ENCODE data around the gene ME3. TPM values are rescaled to one million over a fixed set of nuclear protein-coding genes. Genes with fewer than 3 reads are reported as not detected.

Gene ME3
- total RNA-seq, 5 donors from 2014 or later (not counting 1 experiment from before 2014, with no cell fraction given) = 2.2 to 5.0 (median 4.3) TPM

DNA sequence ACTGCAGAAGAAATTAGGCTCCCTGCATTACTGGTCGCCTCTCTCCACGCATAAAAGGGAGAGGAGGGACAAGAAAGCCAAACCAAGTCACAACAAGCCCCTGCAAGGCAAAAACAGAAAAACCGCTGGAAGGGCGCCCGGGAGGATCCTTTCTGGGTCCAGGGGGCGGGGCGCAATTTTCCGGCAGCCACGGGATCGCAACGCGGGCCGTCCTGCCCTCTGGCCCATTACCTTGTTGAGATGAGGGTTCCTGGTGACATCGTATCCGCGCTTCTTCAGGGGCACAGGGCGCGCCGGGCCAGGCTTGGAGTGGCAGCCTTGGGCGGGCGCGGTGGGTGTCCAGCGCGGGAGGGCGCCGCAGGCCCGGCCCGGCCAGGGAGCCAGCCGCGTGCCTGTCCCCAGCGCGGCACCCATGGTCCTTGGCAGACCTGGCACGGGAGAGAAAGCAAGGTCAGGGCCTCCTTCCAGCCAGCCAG, 847 bp downstream of the ME3 start:
- H3K9me3 ChIP-seq = no peaks in the 10 kb centered on the region
- no peaks in the 10 kb centered on the region for H3K9me3 Mint-ChIP-seq
- peaks cover 6 to 12% of the 10 kb centered on the region in 2 experiments for H3K4me1 ChIP-seq (ENCODE audit: control insufficient read depth in 1 of 2, extremely low read depth in 1 of 2, insufficient read depth in 2 of 2, low read length in 2 of 2)
- H3K4me3 ChIP-seq (ENCODE audit: control insufficient read depth in 1 of 2, extremely low read depth in 1 of 2, low read length in 1 of 2) = peak overlapping the region; percentile 64 to 88
- ChIA-PET CTCF (interaction anchor here in 1 of 2 donors (0.6 kb wide), 1 partner anchor 314 kb away, joined by 3 read pairs; no protein-coding TSS in a partner anchor), POLR2A (no interaction called here)
- no peak overlapping the region for H3K27ac ChIP-seq (ENCODE audit: low read length)
- ATAC-seq (replicated peaks in 1 of 4) = peak in 3 of 4 experiments; percentile 22 to 48 (median 41)
- H3K27ac Mint-ChIP-seq = peak overlapping the region in 1 of 2 donors; percentile 7
- peaks cover 4% of the 10 kb centered on the region for H3K36me3 Mint-ChIP-seq
- no peaks in the 10 kb centered on the region for H3K36me3 ChIP-seq (ENCODE audit: control insufficient read depth in 2 of 2, extremely low read depth in 1 of 2, insufficient read depth in 1 of 2, low read length in 1 of 2)
- DNase-seq = peak in 5 of 35 experiments; percentile 0 to 22 (median 2)
- H3K4me1 Mint-ChIP-seq = peaks cover 14 to 20% (median 18%) of the 10 kb centered on the region in 3 donors
- peaks cover 0 to 13% of the 10 kb centered on the region in 2 experiments for H3K27me3 ChIP-seq (replicated peaks in 1 of 2; ENCODE audit: control insufficient read depth in 2 of 2, extremely low read depth in 1 of 2, insufficient read depth in 2 of 2, low read length in 1 of 2)
- H3K27me3 Mint-ChIP-seq = peaks cover 11 to 13% of the 10 kb centered on the region in 2 donors
- 1% methylated on average over 31 of the region's 33 CpGs for WGBS (ENCODE audit: insufficient coverage)
- peak overlapping the region; percentile 70 to 82 (median 74) for H3K4me3 Mint-ChIP-seq

DNA sequence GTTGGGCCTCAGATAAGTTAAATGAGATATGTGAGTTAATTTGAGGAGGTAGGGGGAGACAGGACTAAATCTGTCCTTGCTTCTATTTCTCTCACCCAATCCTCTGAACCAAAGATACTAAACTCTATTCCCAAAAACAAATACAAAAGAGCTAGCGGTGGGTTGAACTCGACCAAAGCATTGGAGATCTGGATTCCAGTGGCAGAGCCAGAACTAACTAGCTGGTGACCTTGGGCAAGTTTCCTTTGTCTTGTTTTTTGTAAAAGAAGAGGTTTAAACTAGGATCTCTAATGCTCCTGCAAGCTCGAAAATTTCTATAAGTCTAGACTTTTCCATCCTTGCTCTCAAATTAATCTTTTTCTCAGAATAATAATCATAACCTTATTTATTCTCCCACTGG, 1.5 kb downstream of the ME3 start:
- ChIA-PET POLR2A (no interaction called here), CTCF (no interaction called here)
- Histone ChIP-seq H3K4me1 (ENCODE audit: control insufficient read depth in 1 of 2, extremely low read depth in 1 of 2, insufficient read depth in 2 of 2, low read length in 2 of 2) (peaks cover 6 to 12% of the 10 kb centered on the region in 2 experiments), H3K27me3 (replicated peaks in 1 of 2; ENCODE audit: control insufficient read depth in 2 of 2, extremely low read depth in 1 of 2, insufficient read depth in 2 of 2, low read length in 1 of 2) (peaks cover 0 to 13% of the 10 kb centered on the region in 2 experiments), H3K36me3 (ENCODE audit: control insufficient read depth in 2 of 2, extremely low read depth in 1 of 2, insufficient read depth in 1 of 2, low read length in 1 of 2) (no peaks in the 10 kb centered on the region), H3K4me3 (ENCODE audit: control insufficient read depth in 1 of 2, extremely low read depth in 1 of 2, low read length in 1 of 2) (no peak overlapping the region), H3K9me3 (no peaks in the 10 kb centered on the region), H3K27ac (ENCODE audit: low read length) (no peak overlapping the region)
- Mint-ChIP-seq H3K27ac (no peak overlapping the region), H3K4me3 (peak overlapping the region; percentile 70 to 82 (median 72)), H3K9me3 (no peaks in the 10 kb centered on the region), H3K4me1 (peaks cover 14 to 20% (median 18%) of the 10 kb centered on the region in 3 donors), H3K27me3 (peaks cover 11 to 13% of the 10 kb centered on the region in 2 donors), H3K36me3 (peaks cover 4% of the 10 kb centered on the region)
- no peak for ATAC-seq (replicated peaks in 1 of 4)
- no peak for DNase-seq
- WGBS (ENCODE audit: insufficient coverage) = 80% methylated on average over 1 of the region's 3 CpGs

DNA sequence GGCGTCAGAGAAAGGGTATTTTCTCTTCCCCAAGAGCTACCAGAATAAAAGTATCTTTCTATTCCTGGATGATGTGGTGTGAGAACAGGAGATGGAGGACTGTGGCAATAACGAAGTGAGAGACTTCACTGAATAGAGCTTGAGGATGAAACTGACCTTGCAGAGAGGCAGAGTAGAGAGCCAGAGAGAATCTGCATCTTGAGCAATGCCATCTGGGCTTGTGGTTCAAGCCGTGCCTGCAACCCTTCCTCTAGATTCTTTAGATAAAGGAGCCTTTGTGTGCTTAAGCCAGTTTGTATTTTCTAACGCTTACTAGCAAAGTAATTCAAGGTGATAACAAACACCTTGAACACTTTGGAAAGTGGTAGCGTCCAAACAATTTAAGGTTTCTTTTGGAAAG, 2.2 kb downstream of the ME3 start:
- peaks cover 0 to 13% of the 10 kb centered on the region in 2 experiments for H3K27me3 ChIP-seq (replicated peaks in 1 of 2; ENCODE audit: control insufficient read depth in 2 of 2, extremely low read depth in 1 of 2, insufficient read depth in 2 of 2, low read length in 1 of 2)
- no peak overlapping the region for H3K4me3 ChIP-seq (ENCODE audit: control insufficient read depth in 1 of 2, extremely low read depth in 1 of 2, low read length in 1 of 2)
- Mint-ChIP-seq H3K27me3 (peaks cover 11 to 14% of the 10 kb centered on the region in 2 donors), H3K27ac (no peak overlapping the region), H3K4me3 (peak overlapping the region in 2 of 3 donors; percentile 4 to 82), H3K9me3 (no peaks in the 10 kb centered on the region), H3K36me3 (peaks cover 4% of the 10 kb centered on the region), H3K4me1 (peaks cover 14 to 20% (median 18%) of the 10 kb centered on the region in 3 donors)
- no peaks in the 10 kb centered on the region for H3K36me3 ChIP-seq (ENCODE audit: control insufficient read depth in 2 of 2, extremely low read depth in 1 of 2, insufficient read depth in 1 of 2, low read length in 1 of 2)
- ATAC-seq (replicated peaks in 1 of 4) (no peak), DNase-seq (no peak)
- POLR2A ChIA-PET = no interaction called here
- H3K9me3 ChIP-seq = no peaks in the 10 kb centered on the region
- peaks cover 6 to 12% of the 10 kb centered on the region in 2 experiments for H3K4me1 ChIP-seq (ENCODE audit: control insufficient read depth in 1 of 2, extremely low read depth in 1 of 2, insufficient read depth in 2 of 2, low read length in 2 of 2)
- H3K27ac ChIP-seq (ENCODE audit: low read length) = no peak overlapping the region
- CTCF ChIA-PET = no interaction called here
- WGBS (ENCODE audit: insufficient coverage) = no CpG with 5 or more reads among the region's 5 CpGs

DNA sequence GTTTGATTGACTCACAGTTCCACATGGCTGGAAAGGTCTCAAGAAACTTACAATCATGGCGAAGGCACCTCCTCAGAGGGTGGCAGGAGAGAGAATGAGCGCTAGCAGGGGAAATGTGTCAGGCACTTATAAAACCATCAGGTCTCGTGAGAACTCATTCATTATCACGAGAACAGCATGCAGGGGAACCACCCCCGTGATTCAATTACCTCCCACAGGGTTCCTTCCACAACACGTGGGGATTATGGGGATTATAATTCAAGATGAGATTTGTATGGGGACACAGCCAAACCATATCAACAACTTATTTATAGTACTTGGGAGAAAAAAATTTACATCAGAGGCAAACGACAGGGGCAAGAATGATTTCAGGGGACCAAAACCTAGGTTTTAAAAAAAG, 3.0 kb downstream of the ME3 start:
- no peak overlapping the region for H3K27ac ChIP-seq (ENCODE audit: low read length)
- ChIA-PET POLR2A (no interaction called here), CTCF (no interaction called here)
- DNase-seq (no peak), ATAC-seq (replicated peaks in 1 of 4) (no peak)
- peaks cover 4% of the 10 kb centered on the region for H3K36me3 Mint-ChIP-seq
- H3K36me3 ChIP-seq (ENCODE audit: control insufficient read depth in 2 of 2, extremely low read depth in 1 of 2, insufficient read depth in 1 of 2, low read length in 1 of 2) = no peaks in the 10 kb centered on the region
- peaks cover 11 to 17% of the 10 kb centered on the region in 2 donors for H3K27me3 Mint-ChIP-seq
- H3K9me3 Mint-ChIP-seq = no peaks in the 10 kb centered on the region
- no peaks in the 10 kb centered on the region for H3K9me3 ChIP-seq
- H3K27me3 ChIP-seq (replicated peaks in 1 of 2; ENCODE audit: control insufficient read depth in 2 of 2, extremely low read depth in 1 of 2, insufficient read depth in 2 of 2, low read length in 1 of 2) = peaks cover 0 to 13% of the 10 kb centered on the region in 2 experiments
- H3K4me1 ChIP-seq (ENCODE audit: control insufficient read depth in 1 of 2, extremely low read depth in 1 of 2, insufficient read depth in 2 of 2, low read length in 2 of 2) = peaks cover 6 to 12% of the 10 kb centered on the region in 2 experiments
- 40% methylated on average over 1 of the region's 7 CpGs for WGBS (ENCODE audit: insufficient coverage)
- no peak overlapping the region for H3K4me3 Mint-ChIP-seq
- no peak overlapping the region for H3K4me3 ChIP-seq (ENCODE audit: control insufficient read depth in 1 of 2, extremely low read depth in 1 of 2, low read length in 1 of 2)
- peaks cover 14 to 20% (median 18%) of the 10 kb centered on the region in 3 donors for H3K4me1 Mint-ChIP-seq
- no peak overlapping the region for H3K27ac Mint-ChIP-seq

DNA sequence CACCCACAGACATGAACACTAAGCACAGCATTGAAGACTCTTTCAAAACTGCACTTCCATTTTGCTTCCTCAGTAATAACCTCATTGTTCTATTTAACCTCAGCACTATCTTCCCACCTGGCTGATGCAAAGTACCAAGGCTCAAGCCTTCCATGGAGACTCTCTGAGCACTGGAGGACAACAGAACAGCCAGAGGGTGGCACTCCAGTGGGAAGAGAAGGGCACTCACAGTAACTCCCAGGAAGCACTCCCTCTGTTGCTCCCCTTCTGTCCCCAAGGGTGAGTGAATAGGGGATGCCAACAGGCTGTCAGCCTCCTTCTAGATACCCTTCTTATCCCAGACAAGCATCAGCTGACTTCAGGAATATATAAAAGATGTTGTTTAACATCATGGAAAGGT, 3.5 kb downstream of the ME3 start:
- DNase-seq (no peak), ATAC-seq (replicated peaks in 1 of 4) (no peak)
- no peak overlapping the region for H3K27ac ChIP-seq (ENCODE audit: low read length)
- Mint-ChIP-seq H3K4me1 (peaks cover 14 to 20% (median 18%) of the 10 kb centered on the region in 3 donors), H3K27me3 (peaks cover 11 to 17% of the 10 kb centered on the region in 2 donors), H3K4me3 (no peak overlapping the region), H3K9me3 (no peaks in the 10 kb centered on the region), H3K36me3 (peaks cover 4% of the 10 kb centered on the region), H3K27ac (no peak overlapping the region)
- H3K36me3 ChIP-seq (ENCODE audit: control insufficient read depth in 2 of 2, extremely low read depth in 1 of 2, insufficient read depth in 1 of 2, low read length in 1 of 2) = no peaks in the 10 kb centered on the region
- ChIA-PET CTCF (no interaction called here), POLR2A (no interaction called here)
- H3K9me3 ChIP-seq = no peaks in the 10 kb centered on the region
- H3K4me1 ChIP-seq (ENCODE audit: control insufficient read depth in 1 of 2, extremely low read depth in 1 of 2, insufficient read depth in 2 of 2, low read length in 2 of 2) = peaks cover 6 to 12% of the 10 kb centered on the region in 2 experiments
- no peak overlapping the region for H3K4me3 ChIP-seq (ENCODE audit: control insufficient read depth in 1 of 2, extremely low read depth in 1 of 2, low read length in 1 of 2)
- H3K27me3 ChIP-seq (replicated peaks in 1 of 2; ENCODE audit: control insufficient read depth in 2 of 2, extremely low read depth in 1 of 2, insufficient read depth in 2 of 2, low read length in 1 of 2) = peaks cover 0 to 13% of the 10 kb centered on the region in 2 experiments

DNA sequence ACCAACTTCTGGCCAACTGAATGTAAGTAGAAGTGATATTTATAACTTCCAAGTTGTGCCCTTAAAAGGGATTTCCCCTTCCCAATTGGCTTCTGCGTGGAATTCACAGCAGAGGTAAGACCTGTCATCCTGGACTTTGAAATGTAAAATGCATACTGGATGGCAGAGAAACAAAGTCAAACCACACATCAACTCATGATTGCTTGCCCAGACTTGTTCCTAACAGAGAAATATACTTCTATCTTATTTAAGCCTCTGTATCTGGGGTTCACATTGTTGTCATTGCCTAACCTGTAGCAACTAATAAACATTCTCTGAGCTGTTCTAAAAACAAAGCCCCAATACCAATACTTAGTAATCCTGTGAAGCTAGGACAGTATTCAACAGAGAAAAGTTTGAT, 6.2 kb downstream of the ME3 start:
- Mint-ChIP-seq H3K27ac (no peak overlapping the region), H3K36me3 (peaks cover 4% of the 10 kb centered on the region), H3K27me3 (peaks cover 9 to 10% of the 10 kb centered on the region in 2 donors), H3K9me3 (no peaks in the 10 kb centered on the region), H3K4me3 (no peak overlapping the region), H3K4me1 (peaks cover 7 to 11% (median 11%) of the 10 kb centered on the region in 3 donors)
- peaks cover 0 to 2% of the 10 kb centered on the region in 2 experiments for H3K27me3 ChIP-seq (replicated peaks in 1 of 2; ENCODE audit: control insufficient read depth in 2 of 2, extremely low read depth in 1 of 2, insufficient read depth in 2 of 2, low read length in 1 of 2)
- no peak overlapping the region for H3K27ac ChIP-seq (ENCODE audit: low read length)
- DNase-seq = no peak
- H3K9me3 ChIP-seq = no peaks in the 10 kb centered on the region
- POLR2A ChIA-PET = no interaction called here
- no peaks in the 10 kb centered on the region for H3K36me3 ChIP-seq (ENCODE audit: control insufficient read depth in 2 of 2, extremely low read depth in 1 of 2, insufficient read depth in 1 of 2, low read length in 1 of 2)
- ATAC-seq (replicated peaks in 1 of 4) = no peak
- no peak overlapping the region for H3K4me3 ChIP-seq (ENCODE audit: control insufficient read depth in 1 of 2, extremely low read depth in 1 of 2, low read length in 1 of 2)
- H3K4me1 ChIP-seq (ENCODE audit: control insufficient read depth in 1 of 2, extremely low read depth in 1 of 2, insufficient read depth in 2 of 2, low read length in 2 of 2) = peaks cover under 1 to 3% of the 10 kb centered on the region in 2 experiments
- CTCF ChIA-PET = no interaction called here
- WGBS (ENCODE audit: insufficient coverage) = no CpG with 5 or more reads among the region's 1 CpG

Measured in T-cell (primary cell).